Stimulated activated CD4-positive, alpha-beta T cell treated with anti-CD3 and anti-CD28 coated beads, TNF-alpha, amount 100 ng/mL, for 48 hours (primary cell): Measurements from ENCODE around the gene TCF20.

Source experiments
- DNase-seq, 3 donors: peaks; one replicate each; pipeline ENCODE4 v3.0.0-alpha.2; 2020; ENCODE audit warnings: low read depth in 3 of 3

TCF20 gene

GRCh38 chr22:42261296-42261695, 9.2 kb downstream of the TCF20 start:
- no peak for DNase-seq

GRCh38 chr22:42258126-42258525, 12.3 kb downstream of the TCF20 start:
- no peak for DNase-seq

GRCh38 chr22:42257386-42257785, 13.1 kb downstream of the TCF20 start:
- DNase-seq, result no peak

GRCh38 chr22:42256930-42257329, 13.5 kb downstream of the TCF20 start:
- no peak for DNase-seq

GRCh38 chr22:42256220-42256619, 14.2 kb downstream of the TCF20 start:
- no peak for DNase-seq

- DNase-seq, result no peak
Measured at GRCh38 chr22:42249831-42250230, 20.6 kb downstream of the TCF20 start.

- DNase-seq, result no peak
Measured at GRCh38 chr22:42248995-42249394, 21.5 kb downstream of the TCF20 start.

- no peak for DNase-seq
Measured at GRCh38 chr22:42247596-42247995, 22.9 kb downstream of the TCF20 start.

GRCh38 chr22:42243802-42244060, 26.7 kb downstream of the TCF20 start:
- no peak for DNase-seq

GRCh38 chr22:42236848-42237247, 33.6 kb downstream of the TCF20 start:
- DNase-seq, result no peak

GRCh38 chr22:42236268-42236667, 34.2 kb downstream of the TCF20 start:
- DNase-seq, result no peak

- no peak for DNase-seq
Measured at GRCh38 chr22:42233879-42234278, 36.6 kb downstream of the TCF20 start.

- DNase-seq, result no peak
Measured at GRCh38 chr22:42231929-42232328, 38.5 kb downstream of the TCF20 start.

- DNase-seq, result no peak
Measured at GRCh38 chr22:42229455-42230149, 40.9 kb downstream of the TCF20 start.

- no peak for DNase-seq
Measured at GRCh38 chr22:42228483-42228882, 42.0 kb downstream of the TCF20 start.

GRCh38 chr22:42227435-42227834, 43.0 kb downstream of the TCF20 start:
- DNase-seq, result no peak

GRCh38 chr22:42225841-42226240, 44.6 kb downstream of the TCF20 start:
- DNase-seq, result no peak

GRCh38 chr22:42222140-42222539, 48.3 kb downstream of the TCF20 start:
- DNase-seq, result no peak
